GM18951 (cell line): ENCODE results near the gene MAP2K5.
A peak's percentile ranks its signal among the peaks of the same experiment; 100 is the strongest.

Experiments used
- POLR2A ChIP-seq: IDR thresholded peaks from 4 replicates; pipeline ENCODE4 v1.6.1; 2011; ENCODE audit warnings: mild to moderate bottlenecking; ENCODE audit not compliant: insufficient read length, insufficient read depth; ENCODE audit errors: extremely low read depth
- in situ Hi-C: fragments of 300-500 bp; cut with MboI; formaldehyde crosslinking; loops from one replicate; pipeline ENCODE4 v1.12.0; 2022; ENCODE audit warnings: low sequenced_read_pairs, mixed read lengths, inconsistent platforms; ENCODE audit not compliant: unreplicated experiment

The MAP2K5 gene

DNA sequence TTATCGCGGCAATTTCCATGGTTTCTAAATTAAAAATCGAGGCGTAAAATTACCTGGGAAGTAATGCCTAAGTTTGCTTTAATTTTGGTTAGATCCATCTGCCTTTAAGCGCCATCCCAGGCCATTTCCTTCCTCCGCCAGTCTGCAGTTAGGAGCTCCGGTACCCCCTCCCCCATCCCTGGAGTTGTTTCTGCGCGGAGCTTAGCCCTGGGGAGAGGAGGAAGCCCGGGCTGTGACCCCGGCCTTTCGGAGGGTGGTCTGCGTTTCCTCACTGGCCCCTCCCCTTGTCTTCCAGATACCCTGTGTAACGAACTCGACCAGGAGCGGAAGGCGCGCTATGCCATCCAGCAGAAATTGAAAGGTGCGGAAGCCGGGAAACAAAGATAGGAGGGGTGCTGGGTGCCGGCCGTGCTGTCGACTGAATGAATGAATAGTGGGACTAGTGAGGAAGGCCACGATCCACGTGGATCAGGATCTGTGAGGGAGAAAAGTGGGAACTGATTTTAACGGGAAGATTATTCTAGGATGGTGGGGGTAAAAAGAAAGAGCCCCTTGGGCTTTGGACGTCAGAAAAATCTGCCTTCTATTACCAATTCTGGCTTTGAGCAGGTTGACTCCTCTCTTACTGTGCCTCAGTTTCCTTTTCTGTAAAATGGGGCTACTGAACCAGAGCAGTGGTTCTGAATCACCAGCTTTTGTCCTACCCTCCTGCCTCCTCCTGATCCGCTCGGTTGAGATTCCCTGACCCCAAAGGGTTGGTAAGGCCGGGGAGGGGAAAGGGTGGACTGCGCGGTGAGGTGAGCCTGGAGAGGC is 290.6 kb downstream of the MAP2K5 start:
- in situ Hi-C loops: loop anchor here (10.0 kb wide), 2 partner anchors 368 to 888 kb away; no protein-coding TSS in a partner anchor
- TF ChIP-seq POLR2A: no peak

DNA sequence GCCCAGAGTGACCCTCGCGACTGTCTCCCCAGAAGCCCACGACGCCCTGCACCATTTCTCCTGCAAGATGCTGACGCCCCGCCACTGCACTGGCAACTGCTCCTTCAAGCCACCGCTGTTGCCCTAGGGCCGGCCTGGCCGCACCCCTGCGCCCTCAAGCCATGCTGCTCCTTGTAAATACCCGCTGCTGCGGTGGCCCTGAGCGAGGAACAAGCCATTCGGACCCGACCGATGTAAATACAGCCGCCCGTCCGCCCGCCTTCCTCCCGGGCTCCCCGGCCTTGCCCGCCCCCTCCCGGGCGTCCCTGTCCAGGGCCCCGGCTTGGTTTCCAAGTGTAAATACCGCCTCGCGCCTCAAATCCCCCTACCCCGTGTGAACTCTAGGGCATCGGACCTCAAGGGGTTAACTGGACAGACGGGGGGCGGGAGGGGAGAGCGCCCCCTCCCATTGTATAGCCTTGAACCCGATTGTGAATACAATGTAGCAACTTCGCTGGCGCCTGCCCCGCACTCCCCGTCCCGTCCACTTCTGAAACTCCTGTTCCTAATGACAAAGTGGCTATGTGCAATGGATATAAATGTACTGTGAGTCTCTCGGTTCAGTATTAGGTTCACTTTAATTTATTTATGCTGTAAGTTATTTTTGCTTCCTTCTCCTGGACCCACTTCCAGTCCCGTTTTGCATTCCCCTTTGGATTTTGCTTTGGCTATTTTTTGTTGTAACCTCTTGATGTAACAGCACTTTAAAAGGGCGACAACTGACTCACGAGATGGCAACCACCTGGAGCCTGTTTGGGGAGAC is 291.4 kb downstream of the MAP2K5 start:
- TF ChIP-seq POLR2A: no peak
- in situ Hi-C loops: loop anchor here (10.0 kb wide), 2 partner anchors 369 to 889 kb away; no protein-coding TSS in a partner anchor

DNA sequence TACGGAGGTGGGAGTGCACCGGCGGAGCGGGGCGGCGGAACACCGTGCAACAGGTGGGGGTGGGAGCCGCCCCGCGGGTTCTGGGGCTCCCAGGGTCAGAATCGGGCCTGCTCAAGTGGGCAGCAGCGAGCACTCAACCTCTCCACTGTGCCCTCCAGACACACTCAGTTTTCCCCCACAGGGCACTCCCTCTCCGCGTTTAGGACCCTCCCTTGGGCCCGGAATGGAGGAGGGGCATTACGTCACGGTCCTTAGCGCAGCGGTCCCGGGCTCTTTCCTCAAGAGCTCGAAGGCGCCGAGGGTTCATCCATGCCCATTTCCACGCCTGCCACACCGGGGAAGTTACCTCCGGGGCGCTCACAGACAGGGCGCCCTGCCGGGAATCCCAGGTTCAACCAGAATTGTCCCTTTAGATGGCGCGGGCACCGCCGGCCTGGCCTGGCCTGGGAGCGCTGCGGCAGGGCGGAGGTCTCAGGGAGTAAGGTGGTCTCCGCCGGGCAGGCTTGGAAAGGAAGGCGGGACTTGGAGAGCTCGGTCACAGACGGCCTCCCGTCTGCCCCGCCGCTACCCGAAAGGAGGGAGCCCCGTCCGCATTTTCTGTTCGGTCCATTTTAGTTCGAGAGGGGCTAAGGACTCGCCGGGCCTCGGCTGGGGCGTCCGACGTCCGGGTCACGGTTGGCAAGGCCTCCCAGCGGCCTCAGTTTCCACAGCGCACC is 292.2 kb downstream of the MAP2K5 start:
- in situ Hi-C loops: loop anchor here (10.0 kb wide), 2 partner anchors 370 to 890 kb away; no protein-coding TSS in a partner anchor
- no peak for TF ChIP-seq POLR2A

DNA sequence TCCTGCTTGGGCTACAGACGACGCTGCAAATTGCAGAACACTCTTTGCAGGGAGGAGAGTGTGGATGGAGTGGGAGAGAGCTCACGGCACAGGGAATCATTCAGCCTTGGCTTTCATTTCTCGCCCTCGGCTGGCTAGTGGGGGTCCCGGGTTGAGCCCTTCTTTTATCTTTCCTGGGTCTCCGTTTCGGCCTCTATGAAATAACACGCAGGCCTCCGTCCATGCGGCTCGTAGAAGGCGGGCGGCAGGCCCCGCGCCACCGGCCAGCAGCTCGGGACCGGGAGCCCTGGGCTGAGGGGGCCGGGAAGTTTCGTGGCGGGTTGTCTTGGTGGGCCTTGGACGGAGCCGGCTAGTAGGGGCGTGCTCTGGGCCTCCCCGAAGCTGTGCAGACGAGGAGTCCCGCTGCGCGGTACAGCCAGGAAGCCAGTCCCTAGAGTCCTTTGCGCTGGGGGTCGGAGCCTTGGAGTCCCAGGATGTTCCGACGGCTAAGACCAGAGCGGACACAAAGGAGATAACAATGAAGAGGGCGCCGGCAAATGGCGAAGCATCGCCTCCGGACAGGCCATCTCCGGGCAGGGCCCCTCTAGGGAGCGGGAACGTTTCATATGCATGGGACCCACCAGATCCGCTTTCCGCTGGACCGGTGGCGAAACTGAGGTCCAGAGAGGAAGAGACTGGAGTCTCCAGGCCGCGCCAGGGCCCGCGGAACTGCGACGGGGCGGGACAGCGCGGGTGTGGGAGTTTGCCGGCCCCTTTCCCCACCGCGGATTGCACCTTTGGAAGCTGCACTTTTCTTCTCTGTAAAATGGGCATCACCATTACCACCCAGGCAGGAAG is 293.0 kb downstream of the MAP2K5 start:
- in situ Hi-C loops: loop anchor here (10.0 kb wide), 2 partner anchors 371 to 891 kb away; no protein-coding TSS in a partner anchor
- TF ChIP-seq POLR2A: no peak

DNA sequence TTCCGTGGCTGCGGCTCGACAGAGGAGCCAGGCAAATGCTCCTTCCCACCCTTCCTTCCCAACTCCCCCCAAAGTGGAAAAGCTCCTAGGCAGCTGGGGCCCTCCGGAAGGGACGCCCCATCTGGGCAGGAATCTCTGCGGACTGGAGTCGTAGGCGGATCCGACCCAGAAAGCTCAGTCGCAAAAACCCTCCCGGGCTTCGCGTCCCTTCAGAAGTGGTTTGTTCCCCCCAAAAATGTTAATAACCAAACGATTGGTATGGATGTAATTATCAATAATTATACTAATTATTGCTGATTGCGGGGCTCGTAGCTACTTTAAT is 293.6 kb downstream of the MAP2K5 start:
- TF ChIP-seq POLR2A: no peak
- in situ Hi-C loops: loop anchor here (10.0 kb wide), 2 partner anchors 371 to 891 kb away; no protein-coding TSS in a partner anchor

DNA sequence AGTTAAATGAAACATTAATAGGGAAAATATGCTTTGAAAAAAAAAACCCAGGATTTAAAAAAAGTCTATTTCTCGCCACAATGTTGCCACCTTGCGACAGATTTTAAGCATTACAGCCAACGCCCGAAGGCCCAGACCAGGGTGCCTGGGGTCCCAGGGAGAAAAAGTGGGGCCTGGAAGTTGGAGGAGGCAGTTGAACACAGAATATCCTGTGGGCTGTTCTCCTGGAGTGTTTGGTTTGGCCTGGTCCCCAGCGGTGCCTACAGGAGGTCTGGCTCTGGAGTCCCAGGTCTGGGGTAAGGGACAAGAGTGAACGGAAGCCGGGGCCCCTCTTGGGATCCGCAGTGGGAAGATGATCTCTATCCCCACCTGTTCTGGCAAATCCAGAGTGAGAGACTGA is 294.0 kb downstream of the MAP2K5 start:
- in situ Hi-C loops: loop anchor here (10.0 kb wide), 2 partner anchors 372 to 892 kb away; no protein-coding TSS in a partner anchor
- no peak for TF ChIP-seq POLR2A

DNA sequence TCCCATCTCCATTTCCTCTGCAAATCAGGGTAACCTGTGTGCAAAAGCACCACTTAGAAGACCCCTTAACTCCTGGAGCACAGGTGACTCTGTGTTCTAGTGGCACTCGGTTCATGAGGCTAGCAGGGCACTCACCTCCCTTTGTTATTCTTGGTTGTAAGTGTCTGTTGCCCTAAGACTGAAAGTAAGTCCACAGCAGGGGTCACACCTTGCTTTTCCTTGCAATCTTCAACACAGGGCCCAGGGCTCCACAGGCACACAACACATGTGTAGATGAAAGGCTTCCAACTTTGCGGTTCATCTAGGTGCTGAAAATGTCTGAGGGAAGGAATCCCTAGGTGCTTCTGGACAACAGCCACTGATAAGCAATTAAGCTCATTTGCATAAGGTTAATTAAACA is 294.5 kb downstream of the MAP2K5 start:
- in situ Hi-C loops: loop anchor here (10.0 kb wide), 2 partner anchors 372 to 892 kb away; no protein-coding TSS in a partner anchor
- no peak for TF ChIP-seq POLR2A

DNA sequence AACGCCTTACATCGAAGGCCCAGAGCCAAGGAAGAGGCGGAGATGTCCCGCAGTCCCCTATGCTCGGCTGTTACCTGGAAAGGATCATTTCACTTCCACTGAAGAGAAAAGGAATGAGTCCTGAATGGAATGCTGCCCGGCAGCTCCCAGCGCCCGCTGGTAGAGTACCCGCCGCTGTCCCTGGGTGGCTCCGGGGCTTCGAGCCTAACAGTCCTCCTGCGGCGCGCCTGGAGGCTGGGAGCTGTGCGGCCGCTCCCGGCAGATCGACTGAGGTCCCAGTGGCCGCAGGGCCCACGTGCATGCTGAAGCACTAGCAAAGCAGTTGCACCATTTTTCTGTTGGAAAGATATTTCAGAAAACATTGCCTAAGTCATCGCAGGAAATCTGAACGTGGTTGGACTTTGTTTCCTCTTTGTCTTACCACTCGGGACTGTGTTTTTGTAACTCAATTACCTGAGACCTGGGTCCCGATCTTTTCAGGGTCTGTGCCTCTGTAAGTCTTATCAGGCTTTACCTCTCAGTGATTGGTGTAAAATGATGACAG is 296.4 kb downstream of the MAP2K5 start:
- in situ Hi-C loops: loop anchor here (10.0 kb wide), 2 partner anchors 374 to 894 kb away; no protein-coding TSS in a partner anchor
- TF ChIP-seq POLR2A: no peak

DNA sequence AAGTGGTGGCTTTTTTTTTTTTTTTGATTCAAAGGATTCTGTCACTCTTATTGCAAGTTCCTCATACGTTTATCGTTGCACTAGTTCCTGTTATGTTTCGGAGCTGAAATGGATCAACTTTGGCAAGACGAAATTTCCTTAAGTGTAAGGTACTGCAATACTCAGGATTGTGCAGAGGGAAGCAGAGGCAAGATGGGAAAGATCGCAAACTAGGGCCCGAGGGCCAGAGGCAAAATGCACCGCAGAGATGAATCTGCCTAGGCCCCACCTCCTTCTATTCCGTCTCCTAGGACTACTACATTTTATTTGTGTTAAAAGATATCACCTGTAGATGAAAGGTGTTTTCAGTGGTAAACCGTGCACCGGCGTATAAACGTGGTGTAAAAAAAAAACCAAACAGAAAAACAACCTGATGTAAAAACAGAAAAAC is 297.0 kb downstream of the MAP2K5 start:
- in situ Hi-C loops: loop anchor here (10.0 kb wide), 2 partner anchors 375 to 895 kb away; no protein-coding TSS in a partner anchor

DNA sequence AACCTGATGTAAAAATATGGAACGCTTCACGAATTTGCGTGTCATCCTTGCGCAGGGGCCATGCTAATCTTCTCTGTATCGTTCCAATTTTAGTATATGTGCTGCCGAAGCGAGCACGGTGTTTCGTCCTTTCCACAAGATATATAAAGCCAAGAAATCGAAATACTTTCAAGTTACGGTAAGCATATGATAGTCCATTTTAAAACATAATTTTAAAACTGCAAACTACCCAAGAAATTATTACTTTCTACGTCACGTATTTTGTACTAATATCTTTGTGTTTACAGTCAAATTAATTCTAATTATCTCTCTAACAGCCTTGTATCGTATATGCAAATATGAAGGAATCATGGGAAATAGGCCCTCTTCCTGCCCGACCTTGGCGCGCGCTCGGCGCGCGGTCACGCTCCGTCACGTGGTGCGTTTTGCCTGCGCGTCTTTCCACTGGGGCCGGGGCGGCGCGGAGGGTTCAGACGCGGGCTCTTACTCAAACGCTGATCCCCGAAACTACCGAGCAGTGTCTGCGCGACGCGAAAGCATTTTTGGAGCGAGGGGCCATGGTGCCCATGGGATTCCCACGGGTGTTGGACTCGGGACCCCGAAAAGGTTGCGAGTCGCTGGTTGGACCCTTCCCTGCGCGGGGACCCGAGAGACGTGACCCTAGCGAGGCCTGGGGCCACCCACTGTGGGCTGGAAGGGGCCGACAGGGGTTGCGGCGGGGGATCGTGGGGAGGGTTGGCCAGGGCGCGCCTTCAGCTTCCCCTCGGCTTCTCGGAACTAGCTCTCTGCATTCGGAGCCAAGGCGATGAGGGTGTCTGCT is 297.6 kb downstream of the MAP2K5 start, which contains the start of gene RNU6-1:
Gene RNU6-1 (minus strand): TSS at position 117 of the 820 bp plus-strand sequence.
- TF ChIP-seq POLR2A: peak; percentile 93
- in situ Hi-C loops: loop anchor here (10.0 kb wide), 2 partner anchors 375 to 895 kb away; no protein-coding TSS in a partner anchor

More for the DNA sequence above, 297.0 kb downstream of the MAP2K5 start:
- no peak for TF ChIP-seq POLR2A
